MG63 (cell line): Measurements from ENCODE around the gene TMEM131L. TPM values are rescaled to one million over a fixed set of nuclear protein-coding genes. Genes with fewer than 3 reads are reported as not detected.
"Not testable (repeated sequence)": the region's sequence is repeated elsewhere in the genome, so short reads cannot be mapped to it uniquely, and the experiment has no call there.

Experiments used
- DNase-seq: peaks from one replicate; pipeline ENCODE4 v3.0.0-alpha.2; 2020
- H3K27me3 ChIP-seq: fragments of 250-450 bp; sonication (Bioruptor Pico); 2 replicates; pipeline ENCODE4 v1.5.1; 2020; ENCODE audit warnings: mild to moderate bottlenecking, moderate library complexity
- H3K36me3 ChIP-seq: fragments of 250-450 bp; sonication (Bioruptor Pico); 2 replicates; pipeline ENCODE4 v1.5.1; 2020; ENCODE audit warnings: mild to moderate bottlenecking, moderate library complexity
- H3K4me3 ChIP-seq: fragments of 250-450 bp; sonication (Bioruptor Pico); 2 replicates; pipeline ENCODE4 v1.5.1; 2020; ENCODE audit warnings: mild to moderate bottlenecking, moderate library complexity
- H3K9me3 ChIP-seq: fragments of 250-450 bp; sonication (Bioruptor Pico); 2 replicates; pipeline ENCODE4 v1.5.1; 2020; ENCODE audit warnings: mild to moderate bottlenecking, moderate library complexity
- total RNA-seq: library from RNA; depleted of rRNA; stranded (reverse); fragments of >200 nt; shearing (Covaris generic); gene quantifications from 2 replicates; pipeline ENCODE4 v1.2.3, GENCODE V29; 2014; ENCODE audit warnings: low replicate concordance

The TMEM131L gene
- total RNA-seq, 1 experiment from 2014 or later: 5.5 TPM

- no peaks in the 10 kb centered on the region for H3K27me3 ChIP-seq
- no peaks in the 10 kb centered on the region for H3K9me3 ChIP-seq
- peak; percentile 7 for DNase-seq
- H3K36me3 ChIP-seq: no peaks in the 10 kb centered on the region; the same call in none of the 2 replicates
- H3K4me3 ChIP-seq: no peak overlapping the region
These were observed 98.7 kb downstream of the TMEM131L start for GRCh38 chr4:153564630-153565525.

GRCh38 chr4:153566631-153567150 is 100.5 kb downstream of the TMEM131L start:
- H3K27me3 ChIP-seq: no peaks in the 10 kb centered on the region
- no peak for DNase-seq
- H3K36me3 ChIP-seq: no peaks in the 10 kb centered on the region
- H3K4me3 ChIP-seq: no peak overlapping the region
- H3K9me3 ChIP-seq: no peaks in the 10 kb centered on the region

- not testable (repeated sequence) for H3K9me3 ChIP-seq
These were observed 101.5 kb downstream of the TMEM131L start for GRCh38 chr4:153567660-153568059.

GRCh38 chr4:153570228-153570973 is 104.2 kb downstream of the TMEM131L start:
- DNase-seq: no peak
- H3K36me3 ChIP-seq: no peaks in the 10 kb centered on the region; the same call in 1 of the 2 replicates
- no peaks in the 10 kb centered on the region for H3K27me3 ChIP-seq
- no peak overlapping the region for H3K4me3 ChIP-seq
- H3K9me3 ChIP-seq: no peaks in the 10 kb centered on the region

More at GRCh38 chr4:153567660-153568059, 101.5 kb downstream of the TMEM131L start:
- H3K4me3 ChIP-seq, H3K36me3 ChIP-seq, H3K27me3 ChIP-seq, DNase-seq: not testable (repeated sequence)

GRCh38 chr4:153571006-153571545 is 104.9 kb downstream of the TMEM131L start:
- Histone ChIP-seq H3K4me3 (no peak overlapping the region), H3K36me3 (no peaks in the 10 kb centered on the region; the same call in 1 of the 2 replicates), H3K9me3 (no peaks in the 10 kb centered on the region), H3K27me3 (no peaks in the 10 kb centered on the region)
- DNase-seq: no peak

- DNase-seq: no peak
- no peak overlapping the region for H3K4me3 ChIP-seq
- H3K36me3 ChIP-seq: no peaks in the 10 kb centered on the region; the same call in 1 of the 2 replicates
- no peaks in the 10 kb centered on the region for H3K9me3 ChIP-seq
- no peaks in the 10 kb centered on the region for H3K27me3 ChIP-seq
These were observed 106.4 kb downstream of the TMEM131L start for GRCh38 chr4:153572609-153573008.

GRCh38 chr4:153573221-153573620 is 107.1 kb downstream of the TMEM131L start:
- Histone ChIP-seq H3K27me3 (no peaks in the 10 kb centered on the region), H3K36me3 (no peaks in the 10 kb centered on the region; the same call in 1 of the 2 replicates), H3K4me3 (no peak overlapping the region), H3K9me3 (no peaks in the 10 kb centered on the region)
- no peak for DNase-seq

- no peak overlapping the region for H3K4me3 ChIP-seq
- H3K27me3 ChIP-seq: no peaks in the 10 kb centered on the region
- DNase-seq: peak; percentile 64
- no peaks in the 10 kb centered on the region for H3K9me3 ChIP-seq
- H3K36me3 ChIP-seq: no peaks in the 10 kb centered on the region; the same call in 1 of the 2 replicates
These were observed 108.0 kb downstream of the TMEM131L start for GRCh38 chr4:153573881-153574802.

GRCh38 chr4:153576443-153576774 is 110.2 kb downstream of the TMEM131L start:
- no peaks in the 10 kb centered on the region; the same call in 1 of the 2 replicates for H3K36me3 ChIP-seq
- no peak for DNase-seq
- H3K9me3 ChIP-seq: no peaks in the 10 kb centered on the region
- no peak overlapping the region for H3K4me3 ChIP-seq
- H3K27me3 ChIP-seq: no peaks in the 10 kb centered on the region

GRCh38 chr4:153577053-153577452 is 110.9 kb downstream of the TMEM131L start:
- Histone ChIP-seq H3K27me3 (no peaks in the 10 kb centered on the region), H3K4me3 (no peak overlapping the region), H3K9me3 (no peaks in the 10 kb centered on the region), H3K36me3 (no peaks in the 10 kb centered on the region; the same call in 1 of the 2 replicates)
- DNase-seq: no peak

GRCh38 chr4:153579410-153579809 is 113.2 kb downstream of the TMEM131L start:
- Histone ChIP-seq H3K4me3 (no peak overlapping the region), H3K27me3 (no peaks in the 10 kb centered on the region), H3K36me3 (no peaks in the 10 kb centered on the region), H3K9me3 (no peaks in the 10 kb centered on the region)
- no peak for DNase-seq

GRCh38 chr4:153579872-153580271 is 113.7 kb downstream of the TMEM131L start:
- Histone ChIP-seq H3K9me3 (no peaks in the 10 kb centered on the region), H3K4me3 (no peak overlapping the region), H3K36me3 (no peaks in the 10 kb centered on the region), H3K27me3 (no peaks in the 10 kb centered on the region)
- DNase-seq: no peak

GRCh38 chr4:153582954-153583702 is 117.0 kb downstream of the TMEM131L start:
- Histone ChIP-seq H3K36me3 (no peaks in the 10 kb centered on the region), H3K9me3 (no peaks in the 10 kb centered on the region), H3K27me3 (no peaks in the 10 kb centered on the region), H3K4me3 (no peak overlapping the region)
- no peak for DNase-seq

GRCh38 chr4:153585026-153585425 is 118.9 kb downstream of the TMEM131L start:
- Histone ChIP-seq H3K27me3 (no peaks in the 10 kb centered on the region), H3K9me3 (no peaks in the 10 kb centered on the region), H3K36me3 (no peaks in the 10 kb centered on the region; the same call in 1 of the 2 replicates), H3K4me3 (no peak overlapping the region)
- DNase-seq: no peak
